SK-N-SH (cell line): Measurements from ENCODE around the gene ZBTB5. TPM values are rescaled to one million over a fixed set of nuclear protein-coding genes. Genes with fewer than 3 reads are reported as not detected.

Experiments used
- CTCF ChIA-PET: fragments of 300-600, 350-600 bp; formaldehyde crosslinking; extraction: SDS; loops from one replicate; lab custom pipeline; 2021; lab: Yijun Ruan, JAX
- POLR2A ChIA-PET: fragments of 350-600 bp; sonication (Branson Sonifier 250); formaldehyde crosslinking; extraction: SDS; loops from one replicate; lab custom pipeline; 2020; ENCODE audit warnings: antibody characterized with exemption, inconsistent platforms; lab: Yijun Ruan, JAX
- DNase-seq: peaks from one replicate; pipeline ENCODE4 v3.0.0; 2012
- H2AFZ ChIP-seq: fragments of 200-600 bp; sonication (generic); 2 replicates; pipeline ENCODE4 v1.8.1; 2016; ENCODE audit warnings: antibody characterized with exemption, mild to moderate bottlenecking, low read depth
- H3F3A ChIP-seq: fragments of 200-600 bp; sonication (generic); replicated peaks from 2 replicates; pipeline ENCODE3; 2016; ENCODE audit warnings: antibody characterized with exemption, mild to moderate bottlenecking; ENCODE audit not compliant: insufficient read depth
- H3K27ac ChIP-seq, 2 experiments: fragments of 200-500 bp in 1 of 2; fragments of 200-600 bp in 1 of 2; sonication (Bioruptor generic) in 1 of 2; sonication (generic), shearing (Covaris generic) in 1 of 2; 2 replicates each; pipeline versions ENCODE4 v1.5.1 to v1.6.1; 2014 to 2016; ENCODE audit warnings: low read depth in 2 of 2, inconsistent platforms in 1 of 2, low read length in 1 of 2, mild to moderate bottlenecking in 1 of 2, mixed read lengths in 1 of 2
- H3K27me3 ChIP-seq: fragments of 200-600 bp; sonication (generic), shearing (Covaris generic); 2 replicates; pipeline ENCODE4 v1.6.1; 2016; ENCODE audit warnings: mixed run types; ENCODE audit not compliant: insufficient read depth
- H3K36me3 ChIP-seq, 2 experiments: fragments of 200-500 bp in 1 of 2; fragments of 200-600 bp in 1 of 2; sonication (Bioruptor generic) in 1 of 2; sonication (generic) in 1 of 2; replicated peaks in 1 of 2; 2 replicates each; pipeline versions ENCODE3 to v1.5.1; 2014 to 2016; ENCODE audit warnings: low read length in 1 of 2, mild to moderate bottlenecking in 1 of 2; ENCODE audit not compliant: insufficient read depth in 2 of 2, control insufficient read depth in 1 of 2
- H3K4me1 ChIP-seq, 2 experiments: fragments of 200-500 bp in 1 of 2; fragments of 200-600 bp in 1 of 2; sonication (Bioruptor generic) in 1 of 2; sonication (generic), shearing (Covaris generic) in 1 of 2; 2 replicates each; pipeline versions ENCODE4 v1.5.1 to v1.6.1; 2014 to 2016; ENCODE audit warnings: low read depth in 1 of 2, low read length in 1 of 2, mixed run types in 1 of 2; ENCODE audit not compliant: insufficient read depth in 2 of 2, control insufficient read depth in 1 of 2
- H3K4me2 ChIP-seq: fragments of 200-600 bp; sonication (generic), shearing (Covaris generic); 2 replicates; pipeline ENCODE4 v1.6.1; 2017; ENCODE audit warnings: mixed run types
- H3K4me3 ChIP-seq, 2 experiments: fragments of 200-500 bp in 1 of 2; fragments of 200-600 bp in 1 of 2; sonication (Bioruptor generic) in 1 of 2; sonication (generic), shearing (Covaris generic) in 1 of 2; 2 replicates each; pipeline versions ENCODE4 v1.5.1 to v1.8.1; 2014 to 2016; ENCODE audit warnings: low read depth in 2 of 2, inconsistent platforms in 1 of 2, low read length in 1 of 2, mild to moderate bottlenecking in 1 of 2, mixed read lengths in 1 of 2, moderate library complexity in 1 of 2
- H3K79me2 ChIP-seq: fragments of 200-600 bp; sonication (generic); 2 replicates; pipeline ENCODE4 v1.8.1; 2017; ENCODE audit warnings: mild to moderate bottlenecking; ENCODE audit not compliant: insufficient read depth
- H3K9ac ChIP-seq: fragments of 200-600 bp; sonication (generic); 2 replicates; pipeline ENCODE4 v1.6.1; 2017; ENCODE audit warnings: mixed run types
- H3K9me2 ChIP-seq: fragments of 200-600 bp; sonication (generic); 2 replicates; pipeline ENCODE4 v1.6.1; 2017; ENCODE audit warnings: mixed run types
- H3K9me3 ChIP-seq: fragments of 200-600 bp; sonication (generic); 2 replicates; pipeline ENCODE4 v1.6.1; 2017; ENCODE audit warnings: mixed run types, mild to moderate bottlenecking, moderate library complexity
- H4K20me1 ChIP-seq: fragments of 200-600 bp; sonication (generic); 2 replicates; pipeline ENCODE4 v1.6.1; 2017; ENCODE audit warnings: mild to moderate bottlenecking, mixed run types; ENCODE audit not compliant: insufficient read depth
- EP300 ChIP-seq, 2 experiments: IDR thresholded peaks; 2 replicates each; pipeline versions ENCODE4 v1.4.0 to v1.6.1; 2012; ENCODE audit warnings: borderline replicate concordance in 1 of 2, low read depth in 1 of 2, low read length in 1 of 2
- FOXJ3 ChIP-seq: sonication (generic); formaldehyde crosslinking; IDR thresholded peaks from 2 replicates; pipeline ENCODE4 v1.5.1; 2020; ENCODE audit warnings: mild to moderate bottlenecking, missing genetic modification reagents
- GABPA ChIP-seq: IDR thresholded peaks from 2 replicates; pipeline ENCODE4 v1.4.0; 2012; ENCODE audit warnings: low read depth, mild to moderate bottlenecking
- IRF3 ChIP-seq: fragments of 150-350 bp; IDR thresholded peaks from 2 replicates; pipeline ENCODE4 v1.6.1; 2016; ENCODE audit warnings: mild to moderate bottlenecking, low read depth, low read length
- JUND ChIP-seq: IDR thresholded peaks from 2 replicates; pipeline ENCODE4 v1.4.0; 2012
- MAX ChIP-seq: IDR thresholded peaks from 2 replicates; pipeline ENCODE4 v1.4.0; 2012; ENCODE audit warnings: low read depth
- MEF2A ChIP-seq: IDR thresholded peaks from 2 replicates; pipeline ENCODE4 v1.4.0; 2012; ENCODE audit warnings: low read depth, borderline replicate concordance
- PBX3 ChIP-seq: IDR thresholded peaks from 2 replicates; pipeline ENCODE4; 2012
- POLR2AphosphoS5 ChIP-seq: IDR thresholded peaks from 2 replicates; pipeline ENCODE4 v1.6.1; 2012; ENCODE audit warnings: low read depth, low read length
- RCOR1 ChIP-seq: fragments of 150-350 bp; IDR thresholded peaks from 2 replicates; pipeline ENCODE4 v1.6.1; 2017; ENCODE audit warnings: antibody characterized with exemption, low read length
- REST ChIP-seq: IDR thresholded peaks from 2 replicates; pipeline ENCODE4 v1.6.1; 2012; ENCODE audit warnings: mild to moderate bottlenecking, low read depth, low read length, moderate library complexity
- RFX5 ChIP-seq: IDR thresholded peaks from 2 replicates; pipeline ENCODE4 v1.6.1; 2012; ENCODE audit warnings: mild to moderate bottlenecking, improper control_type of control experiment, low read length
- RXRA ChIP-seq: IDR thresholded peaks from 2 replicates; pipeline ENCODE4 v1.4.0; 2012; ENCODE audit warnings: low read depth, mild to moderate bottlenecking, borderline replicate concordance
- SIN3A ChIP-seq: IDR thresholded peaks from 2 replicates; pipeline ENCODE4 v1.6.1; 2012; ENCODE audit warnings: low read depth, mild to moderate bottlenecking, low read length, moderate library complexity, borderline replicate concordance
- TAF1 ChIP-seq: IDR thresholded peaks from 2 replicates; pipeline ENCODE4 v1.6.1; 2012; ENCODE audit warnings: low read depth, mild to moderate bottlenecking, low read length, moderate library complexity, borderline replicate concordance
- TCF12 ChIP-seq: IDR thresholded peaks from 2 replicates; pipeline ENCODE4 v1.4.0; 2012
- TEAD4 ChIP-seq: IDR thresholded peaks from 2 replicates; pipeline ENCODE4 v1.4.0; 2012; ENCODE audit warnings: mild to moderate bottlenecking, borderline replicate concordance; ENCODE audit not compliant: insufficient read depth
- USF1 ChIP-seq: IDR thresholded peaks from 2 replicates; pipeline ENCODE4 v1.4.0; 2012; ENCODE audit warnings: low read depth, borderline replicate concordance
- YY1 ChIP-seq: IDR thresholded peaks from 2 replicates; pipeline ENCODE4 v1.4.0; 2012; ENCODE audit warnings: low read depth, mild to moderate bottlenecking
- WGBS: methylation state at CpG from one replicate; pipeline ENCODE4 v1.1.6; 2017; ENCODE audit warnings: low lambda C conversion rate; 5-methylcytosine and 5-hydroxymethylcytosine counted together
- polyA plus RNA-seq, 3 experiments: library from polyadenylated mRNA; depleted of rRNA; stranded (reverse); fragments of >200 nt; gene quantifications; 2 replicates each; pipeline ENCODE4 v1.2.3, GENCODE V29; 2012

The ZBTB5 gene
- polyA plus RNA-seq, 1 of the 3 experiments (the other 2 are of a cell fraction): 6.3 TPM

GRCh38 chr9:37438359-37438758 is 26.9 kb downstream of the ZBTB5 start:
- H3K9me3 ChIP-seq: no peaks in the 10 kb centered on the region
- TF ChIP-seq GABPA (no peak), USF1 (no peak), RFX5 (no peak), SIN3A (no peak), TAF1 (no peak), MAX (no peak), POLR2AphosphoS5 (no peak), YY1 (no peak), RXRA (no peak), MEF2A (no peak), JUND (no peak)
- TF ChIP-seq, all 33 proteins: peak for 0
- Histone ChIP-seq H2AFZ (no peak overlapping the region), H3F3A (peaks cover 9% of the 10 kb centered on the region), H3K27ac (no peak overlapping the region), H3K9ac (no peak overlapping the region), H3K9me2 (no peaks in the 10 kb centered on the region), H3K4me3 (no peak overlapping the region), H3K4me1 (no peaks in the 10 kb centered on the region), H3K36me3 (peaks cover 67 to 74% of the 10 kb centered on the region in 2 experiments), H4K20me1 (peaks cover 52% of the 10 kb centered on the region), H3K79me2 (peaks cover 51% of the 10 kb centered on the region; the same call in 1 of the 2 replicates), H3K4me2 (no peak overlapping the region), H3K27me3 (no peaks in the 10 kb centered on the region)
- CTCF ChIA-PET: no interaction called here
- POLR2A ChIA-PET: interaction anchor here (0.5 kb wide), 1 partner anchor 419 kb away, joined by 3 read pairs; no protein-coding TSS in a partner anchor
- 100% methylated on average over 2 of the region's 3 CpGs for WGBS
- DNase-seq: no peak

GRCh38 chr9:37437621-37438020 is 27.6 kb downstream of the ZBTB5 start:
- Histone ChIP-seq H3K9me2 (no peaks in the 10 kb centered on the region), H3K4me1 (no peaks in the 10 kb centered on the region)

More at GRCh38 chr9:37437621-37438020, 27.6 kb downstream of the ZBTB5 start:
- Histone ChIP-seq H4K20me1 (peaks cover 46% of the 10 kb centered on the region), H3K4me2 (no peak overlapping the region)
- TF ChIP-seq IRF3 (no peak), TEAD4 (no peak), PBX3 (no peak), TCF12 (no peak), MAX (no peak), RCOR1 (no peak), FOXJ3 (CRISPR knock-in tag) (no peak), REST (no peak), EP300 (IDR thresholded peaks at IDR 0.05; ENCODE audit: borderline replicate concordance in 1 of 2, low read depth in 1 of 2, low read length in 1 of 2) (no peak), RXRA (no peak)
- TF ChIP-seq, all 33 proteins: peak for 0
- CTCF ChIA-PET: no interaction called here
- H3K27me3 ChIP-seq: no peaks in the 10 kb centered on the region
- H3K27ac ChIP-seq: no peak overlapping the region
- peaks cover 44% of the 10 kb centered on the region; the same call in 1 of the 2 replicates for H3K79me2 ChIP-seq
- H3K36me3 ChIP-seq: peaks cover 67 to 74% of the 10 kb centered on the region in 2 experiments
- no peaks in the 10 kb centered on the region for H3K9me3 ChIP-seq
- no peak overlapping the region for H2AFZ ChIP-seq
- POLR2A ChIA-PET: interaction anchor here (0.5 kb wide), 1 partner anchor 420 kb away, joined by 3 read pairs; no protein-coding TSS in a partner anchor
- no peak overlapping the region for H3K9ac ChIP-seq
- H3K4me3 ChIP-seq: no peak overlapping the region
- H3F3A ChIP-seq: peaks cover 9% of the 10 kb centered on the region
- no peak for DNase-seq
- WGBS: over 99% methylated on average over 4 of the region's 4 CpGs
